Lower leg skin (tissue), 3 donors: ENCODE measurements around the gene XK.

Source experiments
- CTCF ChIP-seq, 3 donors: fragments of 450-650 bp; IDR thresholded peaks; one replicate each; pipeline ENCODE4 v1.5.1; 2016; ENCODE audit warnings: antibody characterized with exemption in 3 of 3, mild to moderate bottlenecking in 3 of 3, moderate library complexity in 2 of 3
- POLR2A ChIP-seq, 2 donors: fragments of 450-650 bp; IDR thresholded peaks; one replicate each; pipeline ENCODE4 v1.6.1; 2016 to 2017; ENCODE audit warnings: antibody characterized with exemption in 2 of 2, mild to moderate bottlenecking in 1 of 2, moderate library complexity in 1 of 2

GRCh38 chrX:37653397-37654085, 32.0 kb upstream of the XK start:
- TF ChIP-seq CTCF (IDR thresholded peaks at IDR 0.05) (no peak), POLR2A (IDR thresholded peaks at IDR 0.05) (no peak)
